Karpas-422 (cell line): ENCODE measurements around the gene RBMXL2. TPM values are rescaled to one million over a fixed set of nuclear protein-coding genes. Genes with fewer than 3 reads are reported as not detected.

Experiments used
- DNase-seq: peaks from one replicate; pipeline ENCODE4 v3.0.0-alpha.2; 2015
- H2AFZ ChIP-seq: fragments of 200-600 bp; sonication (generic); 2 replicates; pipeline ENCODE4 v1.6.1; 2014; ENCODE audit warnings: antibody characterized with exemption, low read length, mixed read lengths
- H3K27ac ChIP-seq: fragments of 200-600 bp; sonication (generic); 2 replicates; pipeline ENCODE4 v1.5.1; 2014; ENCODE audit warnings: mild to moderate bottlenecking, low read length, moderate library complexity
- H3K27me3 ChIP-seq: fragments of 200-600 bp; sonication (generic); 2 replicates; pipeline ENCODE4 v1.6.1; 2014; ENCODE audit warnings: low read length, mixed read lengths
- H3K36me3 ChIP-seq: fragments of 200-600 bp; sonication (generic); 2 replicates; pipeline ENCODE4 v1.6.1; 2014; ENCODE audit warnings: low read length, mixed read lengths; ENCODE audit not compliant: insufficient read depth
- H3K4me1 ChIP-seq: fragments of 200-600 bp; sonication (generic); 2 replicates; pipeline ENCODE4 v1.6.1; 2014; ENCODE audit warnings: mild to moderate bottlenecking, low read length, mixed read lengths
- H3K4me2 ChIP-seq: fragments of 200-600 bp; sonication (generic); 2 replicates; pipeline ENCODE4 v1.6.1; 2014; ENCODE audit warnings: low read length, low read depth, mild to moderate bottlenecking; ENCODE audit not compliant: poor library complexity, severe bottlenecking
- H3K4me3 ChIP-seq: fragments of 200-600 bp; sonication (generic); 2 replicates; pipeline ENCODE4 v1.5.1; 2014; ENCODE audit warnings: mild to moderate bottlenecking, antibody characterized with exemption, low read length, mixed read lengths
- H3K79me2 ChIP-seq: fragments of 200-600 bp; sonication (generic); 2 replicates; pipeline ENCODE4 v1.6.1; 2014; ENCODE audit warnings: mild to moderate bottlenecking, low read length, mixed read lengths
- H3K9ac ChIP-seq: fragments of 200-600 bp; sonication (generic); 2 replicates; pipeline ENCODE4 v1.6.0; 2014; ENCODE audit warnings: low read length
- H3K9me2 ChIP-seq: fragments of 200-600 bp; sonication (generic), shearing (Covaris generic); replicated peaks from 2 replicates; pipeline ENCODE4 v1.6.0; 2014; ENCODE audit warnings: mild to moderate bottlenecking, low read length, moderate library complexity; ENCODE audit not compliant: insufficient read depth
- H3K9me3 ChIP-seq: fragments of 300-700, 200-600 bp; sonication (generic); 2 replicates; pipeline ENCODE4 v1.6.1; 2014; ENCODE audit warnings: low read length, mixed read lengths
- H4K20me1 ChIP-seq: fragments of 200-600 bp; sonication (generic); 2 replicates; pipeline ENCODE4 v1.6.1; 2014; ENCODE audit warnings: mild to moderate bottlenecking, antibody characterized with exemption, low read length, low read depth; ENCODE audit not compliant: insufficient read depth
- total RNA-seq: library from RNA; depleted of rRNA; stranded (reverse); fragments of >200 nt; shearing (Covaris generic); gene quantifications from 2 replicates; pipeline ENCODE4 v1.2.3, GENCODE V29; 2014; ENCODE audit warnings: low replicate concordance; rRNA removed

RBMXL2 gene
- total RNA-seq: 0.14 TPM in 1 of 2 replicates, not detected in the other

DNA sequence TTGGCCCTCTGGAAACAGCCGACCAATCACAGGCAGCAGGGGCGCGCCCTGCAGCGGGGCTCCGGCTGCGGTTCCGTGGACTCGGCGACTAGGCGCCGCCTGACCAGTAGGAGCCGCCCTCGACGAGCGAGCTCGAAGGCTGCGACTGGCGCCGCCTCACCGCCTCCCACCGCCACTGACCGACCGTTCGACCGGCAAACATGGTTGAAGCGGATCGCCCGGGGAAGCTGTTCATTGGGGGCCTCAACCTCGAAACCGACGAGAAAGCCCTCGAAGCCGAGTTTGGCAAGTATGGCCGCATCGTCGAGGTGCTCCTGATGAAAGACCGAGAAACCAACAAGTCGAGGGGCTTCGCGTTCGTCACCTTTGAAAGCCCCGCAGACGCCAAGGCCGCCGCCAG, at the start of gene RBMXL2:
Gene RBMXL2, plus strand, starts transcription at position 78 of the 400 bp plus-strand sequence. Its CDS starts 123 bp downstream, at position 201.
- Histone ChIP-seq H2AFZ (no peak within 1 kb of the TSS), H3K4me3 (no peak within 1 kb of the TSS), H3K4me2 (no peak within 1 kb of the TSS), H3K27me3 (no peaks in the 10 kb centered on the region), H3K27ac (no peak within 1 kb of the TSS), H3K79me2 (no peaks in the 10 kb centered on the region), H4K20me1 (no peaks in the 10 kb centered on the region), H3K9me2 (no peaks in the 10 kb centered on the region), H3K4me1 (no peaks in the 10 kb centered on the region), H3K36me3 (no peaks in the 10 kb centered on the region), H3K9me3 (no peaks in the 10 kb centered on the region), H3K9ac (no peak within 1 kb of the TSS)
- no peak for DNase-seq

DNA sequence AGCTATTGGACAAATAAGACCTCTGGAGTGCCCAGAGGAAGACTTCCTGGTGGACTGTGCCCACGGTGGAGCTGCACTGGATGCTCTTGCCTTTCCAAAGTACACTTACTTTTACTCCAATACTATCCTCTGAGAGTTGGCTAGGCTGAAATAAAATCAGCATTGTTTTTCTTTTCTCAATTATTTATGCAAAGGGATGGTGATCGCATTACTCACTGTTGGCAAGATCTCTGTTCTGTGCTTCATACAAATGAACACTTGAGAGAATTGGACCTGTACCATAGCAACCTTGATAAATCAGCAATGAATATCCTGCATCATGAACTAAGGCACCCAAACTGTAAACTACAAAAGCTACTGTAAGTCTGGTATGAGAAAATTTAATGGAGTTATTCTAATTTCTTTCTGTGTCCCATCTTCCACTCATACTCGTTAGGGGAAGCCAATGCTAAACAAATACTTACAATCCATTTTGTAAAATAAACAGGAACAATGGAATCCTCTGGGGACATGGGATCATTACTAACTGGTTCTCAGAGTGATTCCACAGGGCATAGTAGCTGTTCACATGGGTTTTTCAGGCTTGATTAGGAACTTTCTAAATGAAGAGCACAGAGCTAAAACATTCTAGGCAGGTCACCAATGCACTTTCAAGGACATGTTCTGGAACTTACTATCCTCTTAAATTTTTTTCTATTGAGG, 42.2 kb upstream of the RBMXL2 start:
- H3K27ac ChIP-seq: no peak overlapping the region
- no peak overlapping the region for H3K4me3 ChIP-seq
- no peaks in the 10 kb centered on the region for H3K4me1 ChIP-seq
- H3K4me2 ChIP-seq: no peak overlapping the region
- no peak overlapping the region for H2AFZ ChIP-seq
- H3K9me3 ChIP-seq: no peaks in the 10 kb centered on the region
- no peaks in the 10 kb centered on the region for H3K36me3 ChIP-seq
- no peaks in the 10 kb centered on the region for H3K79me2 ChIP-seq
- H3K9ac ChIP-seq: no peak overlapping the region
- no peaks in the 10 kb centered on the region for H3K9me2 ChIP-seq
- H3K27me3 ChIP-seq: no peaks in the 10 kb centered on the region
- no peak for DNase-seq
- no peaks in the 10 kb centered on the region for H4K20me1 ChIP-seq

DNA sequence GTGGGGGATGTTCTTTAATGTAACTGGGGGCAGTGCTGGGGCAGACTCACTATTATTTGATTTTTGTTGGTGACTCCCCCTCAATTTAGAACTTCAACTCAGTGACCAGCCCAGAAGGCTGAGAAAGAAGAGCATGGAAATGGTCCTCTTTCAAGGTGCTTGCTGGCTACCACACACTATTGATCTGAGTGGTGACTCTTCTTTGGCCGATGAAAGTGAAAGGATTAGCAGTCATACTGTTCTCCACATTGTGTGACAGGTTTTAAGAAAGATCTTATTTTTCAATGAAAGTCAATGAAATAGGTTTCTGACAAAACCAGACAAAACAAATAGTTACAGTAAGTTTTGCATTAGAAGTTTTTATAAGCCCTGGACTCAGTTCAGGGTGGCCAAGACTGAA, 38.6 kb upstream of the RBMXL2 start:
- no peaks in the 10 kb centered on the region for H3K79me2 ChIP-seq
- H3K4me2 ChIP-seq: no peak overlapping the region
- no peak overlapping the region for H3K4me3 ChIP-seq
- H4K20me1 ChIP-seq: no peaks in the 10 kb centered on the region
- no peak overlapping the region for H3K9ac ChIP-seq
- H3K27me3 ChIP-seq: no peaks in the 10 kb centered on the region
- DNase-seq: no peak
- no peaks in the 10 kb centered on the region for H3K9me2 ChIP-seq
- H3K36me3 ChIP-seq: no peaks in the 10 kb centered on the region
- no peak overlapping the region for H2AFZ ChIP-seq
- no peaks in the 10 kb centered on the region for H3K9me3 ChIP-seq
- H3K4me1 ChIP-seq: no peaks in the 10 kb centered on the region
- H3K27ac ChIP-seq: no peak overlapping the region

DNA sequence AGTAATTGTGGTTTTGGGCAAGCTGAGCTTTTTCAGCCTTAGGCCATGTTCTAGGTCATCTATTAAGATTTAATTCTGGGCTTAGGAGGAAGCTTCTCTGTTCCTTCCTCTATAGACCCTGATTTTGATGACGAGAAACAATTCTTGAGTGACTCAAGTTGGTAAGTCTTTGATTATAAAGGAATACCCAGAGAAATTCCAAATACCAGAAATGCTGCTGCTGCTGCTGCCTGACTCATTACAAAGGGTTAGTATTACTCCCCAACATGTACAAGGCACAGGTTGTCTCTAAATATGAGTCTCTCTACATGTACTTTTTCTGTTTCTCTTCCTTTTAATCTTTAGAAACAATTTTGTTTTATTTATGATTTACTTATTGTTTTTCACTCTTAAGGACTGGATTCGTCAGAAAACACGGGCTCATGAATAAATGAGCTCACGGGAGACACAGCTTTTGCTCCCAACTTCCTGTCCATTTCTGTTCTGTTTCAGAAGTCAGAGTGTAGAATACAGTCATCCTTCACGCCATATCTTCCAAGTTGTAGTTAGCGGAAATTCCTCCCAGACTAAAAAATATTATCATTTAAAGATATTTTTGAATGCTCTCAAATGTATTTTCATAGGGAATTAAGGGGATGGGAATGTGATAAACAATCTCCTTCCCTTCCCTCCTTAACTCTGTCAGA, 31.8 kb upstream of the RBMXL2 start:
- Histone ChIP-seq H3K79me2 (no peaks in the 10 kb centered on the region), H4K20me1 (no peaks in the 10 kb centered on the region), H3K27ac (no peak overlapping the region), H3K27me3 (no peaks in the 10 kb centered on the region), H3K4me1 (no peaks in the 10 kb centered on the region), H2AFZ (no peak overlapping the region), H3K4me2 (no peak overlapping the region), H3K36me3 (no peaks in the 10 kb centered on the region), H3K4me3 (no peak overlapping the region), H3K9me3 (no peaks in the 10 kb centered on the region), H3K9ac (no peak overlapping the region), H3K9me2 (no peaks in the 10 kb centered on the region)
- DNase-seq: no peak

DNA sequence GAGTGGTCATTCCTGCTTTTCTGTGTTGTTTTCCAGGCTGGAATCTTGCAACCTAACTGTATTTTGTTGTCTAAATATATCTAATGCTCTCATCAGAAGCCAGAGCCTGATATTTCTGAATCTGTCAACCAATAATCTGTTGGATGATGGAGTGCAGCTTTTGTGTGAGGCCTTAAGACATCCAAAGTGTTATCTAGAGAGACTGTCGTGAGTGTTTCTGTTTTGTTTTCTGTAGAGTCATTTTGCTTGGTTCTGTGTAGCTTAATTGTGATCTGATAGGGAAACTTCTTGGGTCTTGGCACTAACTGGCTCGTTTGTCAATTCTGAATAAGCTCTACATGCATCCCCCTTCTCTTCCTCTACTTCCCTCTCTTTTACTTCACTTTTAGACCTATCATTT, 31.2 kb upstream of the RBMXL2 start:
- Histone ChIP-seq H3K9ac (no peak overlapping the region), H3K4me2 (no peak overlapping the region), H2AFZ (no peak overlapping the region), H3K27me3 (no peaks in the 10 kb centered on the region), H3K27ac (no peak overlapping the region), H3K79me2 (no peaks in the 10 kb centered on the region), H3K9me3 (no peaks in the 10 kb centered on the region), H3K4me1 (no peaks in the 10 kb centered on the region), H3K36me3 (no peaks in the 10 kb centered on the region), H3K4me3 (no peak overlapping the region), H3K9me2 (no peaks in the 10 kb centered on the region), H4K20me1 (no peaks in the 10 kb centered on the region)
- no peak for DNase-seq

DNA sequence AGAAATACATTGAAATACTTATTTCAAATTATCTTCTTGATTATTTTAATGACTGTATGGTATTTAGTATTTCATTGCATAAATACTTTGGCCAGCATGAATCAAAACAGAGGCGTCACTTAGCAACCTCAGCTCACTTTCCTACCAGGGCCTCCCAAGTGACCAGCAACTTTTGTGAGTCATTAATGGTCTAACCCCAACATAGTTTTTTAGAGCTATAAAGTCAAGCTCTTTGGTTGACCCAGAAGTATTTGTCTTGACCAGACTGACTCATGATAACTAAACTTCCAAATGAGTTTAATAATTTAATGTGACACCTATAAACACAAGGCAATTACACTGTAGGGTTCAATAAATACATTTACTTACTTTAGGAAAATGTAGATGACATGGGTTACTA, 27.9 kb upstream of the RBMXL2 start:
- no peak for DNase-seq
- no peaks in the 10 kb centered on the region for H3K79me2 ChIP-seq
- no peak overlapping the region for H3K4me2 ChIP-seq
- no peak overlapping the region for H2AFZ ChIP-seq
- H4K20me1 ChIP-seq: no peaks in the 10 kb centered on the region
- no peaks in the 10 kb centered on the region for H3K27me3 ChIP-seq
- H3K9me2 ChIP-seq: no peaks in the 10 kb centered on the region
- H3K27ac ChIP-seq: no peak overlapping the region
- no peak overlapping the region for H3K9ac ChIP-seq
- H3K9me3 ChIP-seq: no peaks in the 10 kb centered on the region
- no peaks in the 10 kb centered on the region for H3K36me3 ChIP-seq
- H3K4me3 ChIP-seq: no peak overlapping the region
- H3K4me1 ChIP-seq: no peaks in the 10 kb centered on the region

DNA sequence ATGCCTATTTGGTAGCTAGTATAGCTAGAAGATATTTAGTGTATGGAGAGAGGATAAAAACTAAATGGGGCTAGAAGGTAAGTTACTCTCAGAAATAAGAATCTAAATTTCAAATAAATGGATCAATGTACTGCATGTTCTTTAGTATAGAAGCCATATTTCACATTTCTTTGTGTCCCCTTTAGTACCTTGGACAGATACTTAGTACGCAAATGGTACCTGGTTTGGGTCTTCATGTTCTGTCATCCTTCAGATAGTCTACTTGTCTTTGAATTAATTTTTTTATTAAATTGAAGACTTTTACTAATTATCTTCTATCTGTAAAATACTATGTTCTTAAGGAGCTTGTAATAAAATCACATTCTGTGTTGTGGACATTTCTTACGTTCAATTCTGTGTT, 26.3 kb upstream of the RBMXL2 start:
- no peak for DNase-seq
- H3K79me2 ChIP-seq: no peaks in the 10 kb centered on the region
- no peaks in the 10 kb centered on the region for H3K9me3 ChIP-seq
- no peak overlapping the region for H2AFZ ChIP-seq
- H3K27me3 ChIP-seq: no peaks in the 10 kb centered on the region
- H3K36me3 ChIP-seq: no peaks in the 10 kb centered on the region
- H4K20me1 ChIP-seq: no peaks in the 10 kb centered on the region
- no peaks in the 10 kb centered on the region for H3K4me1 ChIP-seq
- no peaks in the 10 kb centered on the region for H3K9me2 ChIP-seq
- H3K27ac ChIP-seq: no peak overlapping the region
- no peak overlapping the region for H3K4me3 ChIP-seq
- H3K9ac ChIP-seq: no peak overlapping the region
- no peak overlapping the region for H3K4me2 ChIP-seq

DNA sequence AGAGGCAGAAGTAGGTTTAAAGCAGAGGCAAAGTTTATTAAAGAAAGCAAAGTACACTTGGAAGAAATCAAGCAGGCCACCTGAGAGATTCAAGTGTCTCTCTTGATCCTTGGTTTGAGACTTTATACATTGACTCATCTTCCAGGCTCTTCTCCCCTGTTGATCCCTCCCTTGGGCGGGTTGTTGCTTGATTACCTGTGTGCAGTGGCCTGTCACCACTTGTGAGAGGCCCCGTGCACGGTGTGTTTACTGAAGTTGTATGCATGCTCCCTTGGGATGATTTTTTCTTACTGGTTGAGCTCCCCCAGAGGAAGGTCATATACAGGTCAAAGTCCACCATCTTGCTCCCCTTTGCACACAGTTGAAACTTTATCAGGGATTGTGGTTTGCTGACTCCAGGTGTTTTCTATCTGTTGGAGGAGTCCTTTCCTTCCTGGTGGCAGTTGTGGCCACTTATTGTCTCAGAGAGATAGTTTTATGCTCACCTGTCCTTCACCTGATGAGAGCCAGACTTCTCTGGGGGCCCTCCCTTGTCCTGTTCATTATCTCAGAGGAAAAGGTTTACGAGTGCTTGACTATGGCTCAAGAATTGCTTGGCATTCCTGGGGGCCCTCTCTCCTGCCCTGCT, 16.3 kb upstream of the RBMXL2 start:
- Histone ChIP-seq H3K36me3 (no peaks in the 10 kb centered on the region), H4K20me1 (no peaks in the 10 kb centered on the region), H3K27ac (no peak overlapping the region), H3K79me2 (no peaks in the 10 kb centered on the region), H3K27me3 (no peaks in the 10 kb centered on the region), H3K9me2 (no peaks in the 10 kb centered on the region), H3K9ac (no peak overlapping the region), H3K9me3 (no peaks in the 10 kb centered on the region), H3K4me1 (no peaks in the 10 kb centered on the region), H3K4me2 (no peak overlapping the region), H2AFZ (no peak overlapping the region), H3K4me3 (no peak overlapping the region)
- DNase-seq: no peak
